Chondrocyte (in vitro differentiated cells): ENCODE data around the gene WARS2. TPM values are rescaled to one million over a fixed set of nuclear protein-coding genes. Genes with fewer than 3 reads are reported as not detected.

Experiments used
- DNase-seq: peaks from one replicate; pipeline ENCODE4 v3.0.0; 2021; ENCODE audit warnings: mixed read lengths, low spot score
- H3K27ac Mint-ChIP-seq: one replicate; pipeline ENCODE4 v1.8.0; 2021; ENCODE audit warnings: mild to moderate bottlenecking, moderate library complexity, mixed read lengths; ENCODE audit not compliant: unreplicated experiment
- H3K27me3 Mint-ChIP-seq: 2 replicates; pipeline ENCODE4 v1.8.0; 2021; ENCODE audit warnings: low read depth, mixed read lengths
- H3K36me3 Mint-ChIP-seq: 2 replicates; pipeline ENCODE4 v1.8.0; 2021; ENCODE audit warnings: low read depth, mixed read lengths
- H3K4me1 Mint-ChIP-seq: 2 replicates; pipeline ENCODE4 v1.8.0; 2021; ENCODE audit warnings: low read depth, mild to moderate bottlenecking, mixed read lengths
- H3K4me3 Mint-ChIP-seq: one replicate; pipeline ENCODE4 v1.8.0; 2021; ENCODE audit warnings: mild to moderate bottlenecking, moderate library complexity, mixed read lengths; ENCODE audit not compliant: unreplicated experiment
- H3K9me3 Mint-ChIP-seq: 2 replicates; pipeline ENCODE4 v1.8.0; 2021; ENCODE audit warnings: low read depth, mixed read lengths
- CTCF ChIP-seq: fragments of 200-600 bp; sonication (generic); IDR thresholded peaks from 2 replicates; pipeline ENCODE4 v1.5.0; 2021; ENCODE audit warnings: antibody characterized with exemption, mild to moderate bottlenecking, moderate library complexity
- total RNA-seq: library from RNA; stranded (reverse); gene quantifications from 3 replicates; pipeline ENCODE4 v1.2.1, GENCODE V29; 2021

WARS2 gene
- total RNA-seq, 1 donor from 2014 or later: 9.4 TPM

- DNase-seq: no peak
- Mint-ChIP-seq H3K4me1 (peaks cover 16% of the 10 kb centered on the region), H3K36me3 (peaks cover 4% of the 10 kb centered on the region), H3K27ac (no peak overlapping the region), H3K9me3 (no peaks in the 10 kb centered on the region), H3K4me3 (no peak overlapping the region), H3K27me3 (peaks cover 39% of the 10 kb centered on the region)
- no peak for TF ChIP-seq CTCF
Observed at GRCh38 chr1:118995312-118996016, 145.0 kb downstream of the WARS2 start.

- Mint-ChIP-seq H3K4me1 (peaks cover 28% of the 10 kb centered on the region), H3K27ac (no peak overlapping the region), H3K36me3 (peaks cover 2% of the 10 kb centered on the region), H3K4me3 (no peak overlapping the region), H3K9me3 (no peaks in the 10 kb centered on the region), H3K27me3 (peaks cover 31% of the 10 kb centered on the region)
- DNase-seq: no peak
- TF ChIP-seq CTCF: no peak
Observed at GRCh38 chr1:118993700-118994026, 146.8 kb downstream of the WARS2 start.

- TF ChIP-seq CTCF: no peak
- Mint-ChIP-seq H3K4me1 (peaks cover 30% of the 10 kb centered on the region), H3K4me3 (no peak overlapping the region), H3K36me3 (peaks cover 2% of the 10 kb centered on the region), H3K27ac (no peak overlapping the region), H3K27me3 (peaks cover 27% of the 10 kb centered on the region), H3K9me3 (no peaks in the 10 kb centered on the region)
- DNase-seq: no peak
Observed at GRCh38 chr1:118992868-118993699, 147.4 kb downstream of the WARS2 start.

GRCh38 chr1:118992237-118992825 is 148.1 kb downstream of the WARS2 start:
- Mint-ChIP-seq H3K4me1 (peaks cover 29% of the 10 kb centered on the region), H3K36me3 (peaks cover 2% of the 10 kb centered on the region), H3K27me3 (peaks cover 22% of the 10 kb centered on the region), H3K27ac (no peak overlapping the region), H3K4me3 (no peak overlapping the region), H3K9me3 (no peaks in the 10 kb centered on the region)
- DNase-seq: no peak
- TF ChIP-seq CTCF: no peak

GRCh38 chr1:118991448-118991847 is 149.0 kb downstream of the WARS2 start:
- no peaks in the 10 kb centered on the region for H3K9me3 Mint-ChIP-seq
- no peak overlapping the region for H3K27ac Mint-ChIP-seq
- TF ChIP-seq CTCF: no peak
- DNase-seq: no peak
- peaks cover 33% of the 10 kb centered on the region for H3K4me1 Mint-ChIP-seq
- no peak overlapping the region for H3K4me3 Mint-ChIP-seq
- H3K27me3 Mint-ChIP-seq: peaks cover 19% of the 10 kb centered on the region
- peaks cover 6% of the 10 kb centered on the region for H3K36me3 Mint-ChIP-seq
